H1 (cell line): ENCODE results near the gene STARD13. TPM values are rescaled to one million over a fixed set of nuclear protein-coding genes. Genes with fewer than 3 reads are reported as not detected.

Source experiments
- ASH2L ChIP-seq: fragments of 200-600, 300-600 bp; sonication (generic); IDR thresholded peaks from one replicate; pipeline ENCODE4 v1.7.1; 2017; ENCODE audit warnings: low read length
- CREB1 ChIP-seq: IDR thresholded peaks from 2 replicates; pipeline ENCODE4 v1.6.1; 2012; ENCODE audit warnings: inconsistent platforms
- SRF ChIP-seq: IDR thresholded peaks from 2 replicates; pipeline ENCODE4 v1.6.1; 2011; ENCODE audit warnings: mild to moderate bottlenecking, low read depth, low read length, moderate library complexity
- polyA plus RNA-seq, 7 experiments: library from polyadenylated mRNA; depleted of rRNA in 3 of 7; stranded (reverse) in 5 of 7; unstranded in 2 of 7; fragments of >200 nt in 5 of 7; fragments of 200-250 nt in 2 of 7; gene quantifications; 1 replicate in 5 of 7; 2 replicates in 1 of 7; 4 replicates in 1 of 7; pipeline versions ENCODE4 v1.2.1 to v1.2.3, GENCODE V29; 2011 to 2013; ENCODE audit warnings: missing spikeins in 2 of 7, mixed read lengths in 2 of 7
- total RNA-seq: library from RNA; stranded (reverse); fragmentation: NEBNext Ultra II Directional; extraction: Animal tissue kit (Norgen Biotek cat#: 25700); gene quantifications from 2 replicates; pipeline ENCODE4 v1.2.1, GENCODE V29; 2021
- TF ChIP-seq, protein P1 (sequence below): IDR thresholded peaks from 2 replicates; pipeline ENCODE4 v1.6.1; 2012; ENCODE audit warnings: low read length, inconsistent platforms

The STARD13 gene
- total and polyA plus RNA-seq, 2 of the 8 experiments (the other 6 are each of a cell fraction or from before 2014, with no cell fraction given), result 0.82 to 2.9 TPM

DNA sequence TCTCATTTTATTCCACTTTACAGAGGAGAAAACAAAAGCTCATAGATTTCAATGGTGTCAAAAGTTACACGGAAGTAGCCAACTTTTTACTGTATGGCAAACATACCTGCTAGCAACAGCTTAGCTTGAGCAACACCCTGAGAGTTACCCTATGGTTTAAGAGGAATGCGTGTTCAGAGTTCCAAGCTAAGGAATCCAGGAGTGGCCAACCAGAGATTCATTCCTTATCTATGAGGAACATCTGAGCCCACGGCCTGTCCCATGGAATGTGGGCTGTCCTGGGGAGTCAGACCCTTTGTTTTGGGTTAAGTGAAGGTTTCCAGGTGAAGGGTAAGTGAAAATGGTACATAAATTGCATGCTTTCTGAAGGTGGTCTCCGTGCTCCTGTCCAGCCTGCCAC is 67.5 kb downstream of the STARD13 start (continued):
- no peak for TF ChIP-seq CREB1
- TF ChIP-seq SRF, result no peak
- TF ChIP-seq ASH2L, result no peak
- TF ChIP-seq, protein P1, sequence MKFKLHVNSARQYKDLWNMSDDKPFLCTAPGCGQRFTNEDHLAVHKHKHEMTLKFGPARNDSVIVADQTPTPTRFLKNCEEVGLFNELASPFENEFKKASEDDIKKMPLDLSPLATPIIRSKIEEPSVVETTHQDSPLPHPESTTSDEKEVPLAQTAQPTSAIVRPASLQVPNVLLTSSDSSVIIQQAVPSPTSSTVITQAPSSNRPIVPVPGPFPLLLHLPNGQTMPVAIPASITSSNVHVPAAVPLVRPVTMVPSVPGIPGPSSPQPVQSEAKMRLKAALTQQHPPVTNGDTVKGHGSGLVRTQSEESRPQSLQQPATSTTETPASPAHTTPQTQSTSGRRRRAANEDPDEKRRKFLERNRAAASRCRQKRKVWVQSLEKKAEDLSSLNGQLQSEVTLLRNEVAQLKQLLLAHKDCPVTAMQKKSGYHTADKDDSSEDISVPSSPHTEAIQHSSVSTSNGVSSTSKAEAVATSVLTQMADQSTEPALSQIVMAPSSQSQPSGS, result no peak
- TF ChIP-seq, all 59 proteins: peak for 0
